B cell (primary cell): Measurements from ENCODE around the gene ECT2. TPM values are rescaled to one million over a fixed set of nuclear protein-coding genes. Genes with fewer than 3 reads are reported as not detected.

ENCODE experiments used
- ATAC-seq: fragments of 200-7000 bp; cut with Tn5 transposase; one replicate; pipeline ENCODE4 v1.10.0; 2021; ENCODE audit warnings: low read depth, mild to moderate bottlenecking, moderate number of reproducible peaks, moderate library complexity
- CTCF ChIA-PET: fragments of 350-600 bp; sonication (Branson Sonifier 250); formaldehyde crosslinking; loops from one replicate; lab custom pipeline; 2021; ENCODE audit warnings: antibody characterized with exemption, inconsistent platforms; lab: Charles Lee
- POLR2A ChIA-PET: fragments of 350-600 bp; sonication (Branson Sonifier 250); formaldehyde crosslinking; loops from one replicate; lab custom pipeline; 2021; ENCODE audit warnings: antibody characterized with exemption; lab: Charles Lee
- DNase-seq: peaks from one replicate; pipeline ENCODE4 v3.0.0; 2013
- H2AFZ ChIP-seq: 2 replicates; pipeline ENCODE4 v1.6.1; 2012; ENCODE audit warnings: mild to moderate bottlenecking, low read depth, low read length; ENCODE audit not compliant: insufficient read depth, poor library complexity, severe bottlenecking
- H3K27ac ChIP-seq, 2 donors: 1 replicate in 1 of 2; 2 replicates in 1 of 2; pipeline ENCODE4 v1.5.1; 2012 to 2013; ENCODE audit warnings: low read length in 2 of 2, mild to moderate bottlenecking in 2 of 2, moderate library complexity in 1 of 2
- H3K27me3 ChIP-seq, 4 experiments: fragments of 200-600 bp in 1 of 4; sonication (generic) in 1 of 4; replicated peaks in 1 of 4; 1 replicate in 2 of 4; 2 replicates in 2 of 4; pipeline versions ENCODE4 v1.6.1 to v1.7.0; 2013 to 2016; ENCODE audit warnings: low read length in 3 of 4, mild to moderate bottlenecking in 2 of 4, mixed read lengths in 1 of 4, moderate library complexity in 1 of 4; ENCODE audit not compliant: insufficient read depth in 4 of 4, control insufficient read depth in 3 of 4; ENCODE audit errors: control extremely low read depth in 1 of 4
- H3K36me3 ChIP-seq, 2 experiments: replicated peaks in 1 of 2; 1 replicate in 1 of 2; 2 replicates in 1 of 2; pipeline versions ENCODE4 v1.6.1 to v1.7.1; 2013; ENCODE audit warnings: low read length in 1 of 2; ENCODE audit not compliant: insufficient read depth in 2 of 2, control insufficient read depth in 1 of 2; ENCODE audit errors: control extremely low read depth in 1 of 2, extremely low read depth in 1 of 2
- H3K4me1 ChIP-seq, 2 donors: fragments of 200-600 bp in 1 of 2; sonication (generic) in 1 of 2; 1 replicate in 1 of 2; 2 replicates in 1 of 2; pipeline versions ENCODE4 v1.5.1 to v1.6.1; 2013 to 2017; ENCODE audit warnings: low read length in 2 of 2; ENCODE audit not compliant: control insufficient read depth in 2 of 2, insufficient read depth in 2 of 2
- H3K4me2 ChIP-seq: replicated peaks from 2 replicates; pipeline ENCODE3; 2012; ENCODE audit warnings: mild to moderate bottlenecking, low read depth, low read length; ENCODE audit not compliant: poor library complexity, severe bottlenecking
- H3K4me3 ChIP-seq, 5 experiments: fragments of 200-600 bp in 1 of 5; sonication (generic) in 1 of 5; 1 replicate in 3 of 5; 2 replicates in 2 of 5; pipeline versions ENCODE4 v1.5.1 to v1.7.0; 2011 to 2016; ENCODE audit warnings: low read length in 4 of 5, mild to moderate bottlenecking in 4 of 5, low read depth in 2 of 5, control low read depth in 1 of 5, moderate library complexity in 1 of 5; ENCODE audit not compliant: insufficient read depth in 1 of 5; ENCODE audit errors: control extremely low read depth in 1 of 5, extremely low read depth in 1 of 5
- H3K79me2 ChIP-seq: fragments of 200-600 bp; sonication (generic); one replicate; pipeline ENCODE4 v1.6.0; 2016; ENCODE audit warnings: low read length; ENCODE audit not compliant: control insufficient read depth, insufficient read depth
- H3K9ac ChIP-seq: fragments of 200-600 bp; sonication (generic); 2 replicates; pipeline ENCODE4 v1.6.1; 2017; ENCODE audit warnings: mild to moderate bottlenecking, low read length, moderate library complexity
- H3K9me3 ChIP-seq, 3 donors: one replicate each; pipeline versions ENCODE4 v1.6.1 to v1.7.1; 2013; ENCODE audit warnings: low read length in 2 of 3; ENCODE audit not compliant: control insufficient read depth in 2 of 3, insufficient read depth in 1 of 3; ENCODE audit errors: control extremely low read depth in 1 of 3
- H4K20me1 ChIP-seq: 2 replicates; pipeline ENCODE4 v1.6.0; 2012; ENCODE audit warnings: mild to moderate bottlenecking, low read length; ENCODE audit not compliant: insufficient read depth, control insufficient read depth, poor library complexity, severe bottlenecking
- H3K27ac Mint-ChIP-seq: one replicate; pipeline ENCODE4 v1.8.0; 2021; ENCODE audit warnings: mixed read lengths
- H3K27me3 Mint-ChIP-seq: one replicate; pipeline ENCODE4 v1.8.0; 2021; ENCODE audit warnings: mixed read lengths
- H3K4me1 Mint-ChIP-seq: one replicate; pipeline ENCODE4 v1.8.0; 2021; ENCODE audit warnings: mixed read lengths
- H3K4me3 Mint-ChIP-seq: one replicate; pipeline ENCODE4 v1.8.0; 2021; ENCODE audit warnings: mixed read lengths
- H3K9me3 Mint-ChIP-seq: one replicate; pipeline ENCODE4 v1.8.0; 2022; ENCODE audit warnings: mixed read lengths; ENCODE audit not compliant: insufficient read depth
- EZH2 ChIP-seq: IDR thresholded peaks from 2 replicates; pipeline ENCODE4 v1.6.1; 2012; ENCODE audit warnings: borderline replicate concordance, low read depth, mild to moderate bottlenecking, moderate library complexity, low read length; ENCODE audit not compliant: insufficient read depth, poor library complexity, severe bottlenecking
- WGBS: methylation state at CpG from one replicate; pipeline ENCODE4 v1.1.5; 2013; ENCODE audit warnings: missing lambda C conversion rate; ENCODE audit not compliant: insufficient coverage; 5-methylcytosine and 5-hydroxymethylcytosine counted together
- intact Hi-C: fragments of 100-400 bp; cut with micrococcal nuclease; formaldehyde crosslinking; loops from one replicate; pipeline ENCODE4 v1.10.0; 2022
- polyA plus RNA-seq: library from polyadenylated mRNA; depleted of rRNA; stranded (reverse); fragments of >200 nt; gene quantifications from 2 replicates; pipeline ENCODE4 v1.2.3, GENCODE V29; 2012
- total RNA-seq, 2 donors: library from RNA; stranded (reverse); fragments of 120-200 nt in 1 of 2; gene quantifications; 1 replicate in 1 of 2; 2 replicates in 1 of 2; pipeline versions ENCODE4 v1.2.3 to v1.2.4, GENCODE V29; 2013 to 2022
- TF ChIP-seq, protein P1 (sequence below): fragments of 200-600 bp; IDR thresholded peaks from one replicate; pipeline ENCODE4 v1.8.0; 2022; ENCODE audit warnings: antibody characterized with exemption, mild to moderate bottlenecking

The ECT2 gene
- total and polyA plus RNA-seq, 2 donors (not counting 1 experiment from before 2014, with no cell fraction given), result 1.00 to 5.1 TPM

DNA sequence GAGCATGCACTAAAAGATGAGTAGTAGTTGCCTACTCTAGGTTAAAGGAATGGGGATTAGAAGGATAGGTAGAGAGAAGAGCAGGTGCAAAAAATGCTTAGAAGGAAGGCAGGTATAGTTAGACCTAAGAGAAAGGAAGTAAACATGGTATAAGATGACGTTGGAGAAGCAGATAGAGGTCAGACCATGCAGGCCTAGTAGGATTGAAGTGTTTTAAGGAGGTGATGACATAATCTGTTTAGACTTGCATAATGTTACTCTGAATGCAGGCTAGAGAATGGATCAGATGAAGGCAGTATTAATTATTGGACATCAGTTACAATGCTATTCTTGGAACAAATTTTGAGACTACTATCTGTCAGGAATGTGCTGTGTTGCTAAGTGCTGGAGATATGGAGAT lies 11.1 kb upstream of the ECT2 start:
- CTCF ChIA-PET, result interaction anchor here (1.5 kb wide), 1 partner anchor 10 kb away, joined by 3 read pairs; no protein-coding TSS in a partner anchor
- WGBS, result 86% methylated on average over 1 of the region's 1 CpG
- DNase-seq (no peak), ATAC-seq (no peak)
- Histone ChIP-seq H2AFZ (no peak overlapping the region), H3K4me3 (no peak overlapping the region), H3K9ac (no peak overlapping the region), H3K36me3 (no peaks in the 10 kb centered on the region), H3K4me1 (no peaks in the 10 kb centered on the region), H3K9me3 (no peaks in the 10 kb centered on the region), H3K79me2 (no peaks in the 10 kb centered on the region), H4K20me1 (no peaks in the 10 kb centered on the region), H3K4me2 (no peak overlapping the region), H3K27ac (no peak overlapping the region), H3K27me3 (peaks cover 0 to 5% (median 2%) of the 10 kb centered on the region in 4 experiments)
- POLR2A ChIA-PET, result no interaction called here
- Mint-ChIP-seq H3K27ac (no peak overlapping the region), H3K4me3 (no peak overlapping the region), H3K4me1 (no peaks in the 10 kb centered on the region), H3K27me3 (peaks cover 22% of the 10 kb centered on the region), H3K9me3 (no peaks in the 10 kb centered on the region)
- intact Hi-C loops, result no loop called here
- no peak for TF ChIP-seq EZH2
- TF ChIP-seq, protein P1, sequence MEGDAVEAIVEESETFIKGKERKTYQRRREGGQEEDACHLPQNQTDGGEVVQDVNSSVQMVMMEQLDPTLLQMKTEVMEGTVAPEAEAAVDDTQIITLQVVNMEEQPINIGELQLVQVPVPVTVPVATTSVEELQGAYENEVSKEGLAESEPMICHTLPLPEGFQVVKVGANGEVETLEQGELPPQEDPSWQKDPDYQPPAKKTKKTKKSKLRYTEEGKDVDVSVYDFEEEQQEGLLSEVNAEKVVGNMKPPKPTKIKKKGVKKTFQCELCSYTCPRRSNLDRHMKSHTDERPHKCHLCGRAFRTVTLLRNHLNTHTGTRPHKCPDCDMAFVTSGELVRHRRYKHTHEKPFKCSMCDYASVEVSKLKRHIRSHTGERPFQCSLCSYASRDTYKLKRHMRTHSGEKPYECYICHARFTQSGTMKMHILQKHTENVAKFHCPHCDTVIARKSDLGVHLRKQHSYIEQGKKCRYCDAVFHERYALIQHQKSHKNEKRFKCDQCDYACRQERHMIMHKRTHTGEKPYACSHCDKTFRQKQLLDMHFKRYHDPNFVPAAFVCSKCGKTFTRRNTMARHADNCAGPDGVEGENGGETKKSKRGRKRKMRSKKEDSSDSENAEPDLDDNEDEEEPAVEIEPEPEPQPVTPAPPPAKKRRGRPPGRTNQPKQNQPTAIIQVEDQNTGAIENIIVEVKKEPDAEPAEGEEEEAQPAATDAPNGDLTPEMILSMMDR, result no peak

DNA sequence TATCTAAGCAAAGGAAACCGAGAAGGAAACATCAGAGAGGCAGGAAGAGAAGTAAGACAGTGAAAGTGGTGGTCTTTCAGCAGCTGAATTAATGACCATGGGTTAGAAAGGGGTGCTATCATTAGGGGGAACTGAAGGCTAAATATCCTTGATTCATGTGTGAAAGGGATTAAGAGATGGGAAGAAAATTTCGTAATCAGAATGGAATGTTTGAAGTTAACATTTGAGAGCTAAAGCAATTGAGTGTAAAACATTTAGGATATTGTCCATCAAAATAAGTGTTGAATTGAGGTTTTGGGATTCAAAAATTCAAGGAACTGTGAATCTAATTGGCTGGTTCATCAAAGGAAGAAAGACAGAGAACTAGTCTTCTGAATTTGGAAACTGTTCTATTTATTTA lies 4.1 kb upstream of the ECT2 start:
- H3K4me3 Mint-ChIP-seq, result no peak overlapping the region

More for the DNA sequence above, 4.1 kb upstream of the ECT2 start:
- WGBS, result 73% methylated on average over 2 of the region's 2 CpGs
- H3K36me3 ChIP-seq, result no peaks in the 10 kb centered on the region
- peaks cover 7 to 13% of the 10 kb centered on the region in 2 donors for H3K4me1 ChIP-seq
- no peak overlapping the region for H3K4me3 ChIP-seq
- ChIA-PET POLR2A (no interaction called here), CTCF (no interaction called here)
- H2AFZ ChIP-seq, result no peak overlapping the region
- H3K4me2 ChIP-seq, result no peak overlapping the region
- ATAC-seq (no peak), DNase-seq (no peak)
- intact Hi-C loops, result no loop called here
- TF ChIP-seq EZH2, result no peak
- TF ChIP-seq, protein P1, result no peak
- H3K9ac ChIP-seq, result no peak overlapping the region
- H3K27ac ChIP-seq, result no peak overlapping the region
- H4K20me1 ChIP-seq, result no peaks in the 10 kb centered on the region
- Mint-ChIP-seq H3K27ac (no peak overlapping the region), H3K9me3 (no peaks in the 10 kb centered on the region), H3K4me1 (peaks cover 5% of the 10 kb centered on the region), H3K27me3 (peaks cover 3% of the 10 kb centered on the region)
- H3K9me3 ChIP-seq, result peaks cover 0 to 3% (median 0%) of the 10 kb centered on the region in 3 donors
- no peaks in the 10 kb centered on the region for H3K79me2 ChIP-seq
- no peaks in the 10 kb centered on the region for H3K27me3 ChIP-seq
